Cardiac muscle cell (in vitro differentiated cells and primary cell): ENCODE results near the gene CETP. TPM values are rescaled to one million over a fixed set of nuclear protein-coding genes. Genes with fewer than 3 reads are reported as not detected.
A peak's percentile ranks its signal among the peaks of the same experiment; 100 is the strongest.

ENCODE experiments used
- DNase-seq, 2 donors: peaks; one replicate each; pipeline versions ENCODE4 v3.0.0 to v3.0.0-alpha.2; 2010 to 2017; ENCODE audit warnings: low read depth in 1 of 2, low spot score in 1 of 2
- H3K27ac ChIP-seq: fragments of 200-600 bp; sonication (generic); 2 replicates; pipeline ENCODE4 v1.5.1; 2016
- H3K27me3 ChIP-seq: fragments of 200-600 bp; sonication (generic); 2 replicates; pipeline ENCODE4 v1.6.0; 2016; ENCODE audit warnings: control low read depth
- H3K36me3 ChIP-seq: fragments of 200-600 bp; sonication (generic); 2 replicates; pipeline ENCODE4 v1.5.1; 2016; ENCODE audit warnings: control low read depth
- H3K4me1 ChIP-seq: fragments of 200-600 bp; sonication (generic); 2 replicates; pipeline ENCODE4 v1.8.1; 2017; ENCODE audit warnings: low read depth, mild to moderate bottlenecking, mixed run types
- H3K4me3 ChIP-seq: fragments of 200-600 bp; sonication (generic); 2 replicates; pipeline ENCODE4 v1.5.1; 2016; ENCODE audit warnings: mild to moderate bottlenecking
- H3K9me3 ChIP-seq: fragments of 200-600 bp; sonication (generic); 2 replicates; pipeline ENCODE4 v1.5.1; 2017; ENCODE audit warnings: low read depth, mild to moderate bottlenecking, control low read depth
- CTCF ChIP-seq: IDR thresholded peaks from 2 replicates; pipeline ENCODE4 v1.5.1; 2012; ENCODE audit warnings: low read depth, mild to moderate bottlenecking, low read length
- polyA plus RNA-seq: library from polyadenylated mRNA; unstranded; fragments of >200 nt; fragmentation: Nextera tagmentation; extraction: Ambion mirVana; gene quantifications from 2 replicates; pipeline ENCODE4 v1.2.1, GENCODE V29; 2016
- total RNA-seq: library from RNA; depleted of rRNA; stranded (reverse); fragments of >200 nt; gene quantifications from 2 replicates; pipeline ENCODE4 v1.2.3, GENCODE V29; 2016

The CETP gene
- total and polyA plus RNA-seq, 2 experiments from 2014 or later = 0.27 to 0.49 TPM

DNA sequence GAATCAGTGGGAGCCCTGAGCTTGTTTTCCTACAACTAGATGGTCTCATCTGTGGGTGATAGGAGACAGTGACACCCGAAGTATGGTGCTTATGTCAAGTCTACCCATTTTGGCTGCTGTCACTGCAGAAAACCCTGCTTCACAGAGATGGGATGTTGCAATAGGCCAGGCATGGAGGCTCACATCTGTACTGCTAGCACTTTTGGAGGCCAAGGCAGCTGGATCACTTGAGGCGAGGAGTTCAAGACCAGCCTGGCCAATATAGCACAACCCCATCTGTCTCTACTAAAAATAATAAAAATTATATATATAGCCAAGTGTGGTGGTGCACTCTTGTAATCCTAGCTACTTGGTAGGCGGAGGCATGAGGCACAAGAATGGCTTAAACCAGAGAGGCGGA lies 32.1 kb upstream of the CETP start:
- TF ChIP-seq CTCF = no peak
- Histone ChIP-seq H3K4me1 (peaks cover 13% of the 10 kb centered on the region), H3K27me3 (no peaks in the 10 kb centered on the region), H3K4me3 (no peak overlapping the region), H3K9me3 (no peaks in the 10 kb centered on the region), H3K27ac (no peak overlapping the region), H3K36me3 (no peaks in the 10 kb centered on the region)
- DNase-seq = no peak

GRCh38 chr16:56930486-56931270 lies 31.1 kb upstream of the CETP start:
- no peak overlapping the region for H3K4me3 ChIP-seq
- no peaks in the 10 kb centered on the region for H3K27me3 ChIP-seq
- H3K36me3 ChIP-seq = peaks cover 10% of the 10 kb centered on the region
- DNase-seq = no peak
- H3K4me1 ChIP-seq = peaks cover 13% of the 10 kb centered on the region
- H3K27ac ChIP-seq = peak overlapping the region; percentile 2
- TF ChIP-seq CTCF = no peak
- no peaks in the 10 kb centered on the region for H3K9me3 ChIP-seq

DNA sequence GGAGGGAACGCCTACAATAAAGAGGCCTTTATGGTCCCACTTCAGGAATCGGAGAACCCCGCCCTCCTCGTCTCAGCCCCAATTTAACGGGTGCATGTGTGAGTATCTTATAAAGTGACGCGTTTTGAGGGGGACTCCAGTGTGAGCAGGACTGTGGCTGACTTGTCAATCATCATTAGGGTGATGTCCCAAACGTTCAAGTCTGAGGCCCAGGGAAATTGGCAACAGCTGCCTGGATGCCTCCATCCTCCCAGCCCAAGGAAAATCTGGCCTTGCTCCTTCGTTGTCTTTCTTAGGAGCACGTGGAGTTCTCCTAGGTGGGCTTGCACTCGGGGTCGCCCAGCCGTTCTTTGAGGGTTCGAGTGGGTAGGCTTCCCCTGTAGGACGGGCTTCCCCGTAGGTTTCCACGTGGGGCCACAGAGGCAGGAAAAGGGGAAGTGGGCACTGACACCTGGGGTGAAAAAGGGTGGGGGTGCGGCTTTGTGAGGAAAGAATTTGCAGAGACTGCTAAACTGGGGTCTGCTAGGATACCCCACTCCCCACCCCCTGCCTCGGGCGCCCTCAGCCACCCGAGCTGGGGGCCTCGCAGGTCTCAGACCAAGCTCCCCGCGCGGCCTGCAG lies 30.4 kb upstream of the CETP start:
- Histone ChIP-seq H3K4me3 (peak overlapping the region; percentile 2), H3K27me3 (no peaks in the 10 kb centered on the region), H3K4me1 (peaks cover 13% of the 10 kb centered on the region), H3K9me3 (no peaks in the 10 kb centered on the region), H3K27ac (peak overlapping the region; percentile 97), H3K36me3 (peaks cover 17% of the 10 kb centered on the region)
- DNase-seq = no peak
- TF ChIP-seq CTCF = no peak

DNA sequence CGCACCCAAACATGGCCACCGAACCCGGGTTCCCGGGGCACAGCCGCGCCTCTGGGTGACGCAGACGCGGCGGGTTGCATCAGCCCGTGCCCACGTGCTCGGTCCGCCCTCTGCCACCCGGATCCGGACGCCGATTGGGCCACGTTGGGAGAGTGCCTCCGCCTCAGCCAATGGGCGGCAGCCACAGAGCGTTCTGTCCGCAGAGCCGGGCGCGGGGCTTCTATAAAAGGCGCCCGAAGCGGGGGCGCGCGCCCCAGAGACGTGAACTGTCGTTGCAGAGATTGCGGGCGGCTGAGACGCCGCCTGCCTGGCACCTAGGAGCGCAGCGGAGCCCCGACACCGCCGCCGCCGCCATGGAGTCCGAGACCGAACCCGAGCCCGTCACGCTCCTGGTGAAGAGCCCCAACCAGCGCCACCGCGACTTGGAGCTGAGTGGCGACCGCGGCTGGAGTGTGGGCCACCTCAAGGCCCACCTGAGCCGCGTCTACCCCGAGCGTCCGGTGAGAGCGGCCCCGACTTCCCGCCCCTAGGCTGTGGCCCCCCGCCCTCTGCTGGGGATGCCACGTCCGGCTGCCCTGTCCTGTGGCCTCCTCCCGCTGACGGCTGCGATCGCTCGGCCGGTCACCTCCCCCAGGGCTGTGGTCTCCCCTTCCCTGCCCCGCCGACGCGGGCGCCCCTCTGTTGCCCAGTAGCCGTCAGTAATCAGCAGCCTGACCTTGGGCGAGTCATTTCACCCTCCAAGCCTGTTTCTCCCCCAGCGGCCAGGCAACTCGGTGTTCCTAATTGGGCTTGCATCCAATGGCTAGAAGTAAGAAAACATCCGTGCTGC lies 29.6 kb upstream of the CETP start, which contains the start of gene HERPUD1:
TSS of gene HERPUD1 (plus strand) at position 251 of the 829 bp plus-strand sequence. CDS start at position 354, 103 bp downstream.
- no peaks in the 10 kb centered on the region for H3K9me3 ChIP-seq
- H3K4me3 ChIP-seq = peak within 1 kb of the TSS; percentile 85
- H3K4me1 ChIP-seq = peaks cover 13% of the 10 kb centered on the region
- peak; percentile 11 for TF ChIP-seq CTCF
- H3K27me3 ChIP-seq = no peaks in the 10 kb centered on the region
- peak; percentile 98 to 99 for DNase-seq
- H3K27ac ChIP-seq = peak within 1 kb of the TSS; percentile 97
- H3K36me3 ChIP-seq = peaks cover 24% of the 10 kb centered on the region
